NCI-H2171 treated with DMSO at 0.1 percent for 48 hours (cell line): ENCODE measurements around the gene SLC7A5.

Source experiments
- DNase-seq: peaks from one replicate; lab custom pipeline; 2025; lab: John Stamatoyannopoulos, UW

The SLC7A5 gene

DNA sequence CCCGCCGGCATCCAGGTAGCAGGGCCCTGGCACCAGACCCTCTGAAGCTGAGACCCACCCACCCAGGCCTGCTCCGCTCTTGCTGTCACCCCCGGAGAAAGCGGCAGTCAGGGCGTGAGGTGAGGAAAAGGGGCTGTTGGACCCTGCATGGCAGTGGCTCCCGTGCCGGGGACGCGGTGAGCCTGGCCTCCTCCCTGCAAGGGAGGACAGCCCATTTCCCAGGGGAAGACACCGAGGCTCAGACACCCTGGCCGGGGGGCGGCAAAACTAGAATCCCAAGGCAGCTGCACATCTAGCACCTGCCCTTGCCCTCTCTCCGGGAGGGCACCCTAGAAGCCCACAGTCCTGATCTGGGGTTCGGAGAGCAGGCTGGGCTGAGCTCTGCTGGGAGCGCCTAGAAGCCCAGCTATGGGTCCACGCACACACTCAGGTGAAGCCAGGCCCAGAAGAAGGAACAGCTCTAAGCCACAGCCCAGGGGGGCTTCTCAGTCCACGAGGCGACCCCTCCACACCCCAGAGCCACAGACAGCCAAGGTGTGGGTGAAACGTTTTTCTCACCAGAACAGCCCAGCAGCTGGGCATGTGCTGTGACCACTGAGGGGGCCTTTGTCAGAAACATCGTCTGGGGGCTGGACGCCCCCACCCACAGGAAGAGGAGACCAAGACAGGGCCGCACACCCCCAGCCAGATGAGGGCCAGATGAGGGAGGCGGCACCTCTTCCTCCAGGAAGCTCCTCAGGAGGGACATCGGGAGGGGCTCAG, 22.4 kb downstream of the SLC7A5 start:
- DNase-seq = no peak

DNA sequence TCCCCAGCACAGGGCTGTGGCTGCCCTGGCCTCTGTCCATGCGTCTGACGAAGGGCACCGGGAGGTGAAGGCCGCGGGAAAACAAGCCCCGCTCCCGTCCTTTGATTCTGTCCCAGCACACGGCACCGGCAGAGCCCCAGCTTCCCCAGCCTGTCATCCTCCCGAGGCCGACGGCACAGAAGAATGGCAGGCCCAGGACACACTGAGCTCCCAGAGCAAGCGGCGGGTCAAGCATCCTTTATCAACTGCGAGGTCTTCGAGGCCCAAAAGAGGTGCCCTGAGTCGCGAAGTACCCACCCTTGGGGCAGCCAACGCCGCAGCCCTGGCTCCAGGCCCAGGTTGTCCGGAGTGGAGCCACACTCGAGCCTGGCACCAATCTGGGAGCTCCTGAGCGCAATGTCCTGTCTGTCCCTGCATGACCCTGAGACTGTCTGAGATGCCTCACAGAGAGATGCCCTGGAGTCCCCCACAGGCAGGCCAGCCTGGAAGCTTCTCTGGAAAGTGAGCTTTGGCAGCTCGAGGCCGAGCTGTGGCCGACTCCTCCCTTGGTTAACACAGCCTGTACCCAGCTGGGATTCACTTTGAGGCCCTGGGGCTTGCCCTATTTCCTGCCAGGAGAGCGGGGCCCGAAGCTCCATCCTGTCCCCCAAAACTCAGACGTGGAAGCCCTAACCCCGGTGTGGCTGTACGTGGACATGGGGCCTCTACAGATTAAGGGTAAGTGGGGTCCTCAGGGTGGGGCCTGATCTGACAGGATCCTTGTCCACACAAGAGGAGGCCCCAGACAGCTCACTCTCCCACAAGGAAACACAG, 23.3 kb downstream of the SLC7A5 start:
- no peak for DNase-seq

DNA sequence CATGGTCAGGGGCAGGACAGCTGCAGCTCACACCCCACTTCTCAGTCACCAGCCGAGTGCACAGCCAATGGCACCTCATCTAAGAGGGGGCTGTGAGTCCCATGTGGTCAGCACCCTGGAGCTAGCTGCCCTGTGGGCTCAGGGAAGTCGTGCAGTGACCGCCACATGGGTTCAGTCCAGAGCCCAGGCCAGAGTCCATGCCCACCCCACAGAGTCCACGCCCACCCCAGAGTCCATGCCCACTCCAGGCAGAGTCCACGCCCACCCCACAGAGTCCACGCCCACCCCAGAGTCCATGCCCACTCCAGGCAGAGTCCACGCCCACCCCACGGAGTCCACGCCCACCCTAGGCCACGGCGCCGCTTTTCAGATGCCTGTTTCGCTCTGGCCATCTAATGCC, 24.1 kb downstream of the SLC7A5 start:
- DNase-seq = no peak

DNA sequence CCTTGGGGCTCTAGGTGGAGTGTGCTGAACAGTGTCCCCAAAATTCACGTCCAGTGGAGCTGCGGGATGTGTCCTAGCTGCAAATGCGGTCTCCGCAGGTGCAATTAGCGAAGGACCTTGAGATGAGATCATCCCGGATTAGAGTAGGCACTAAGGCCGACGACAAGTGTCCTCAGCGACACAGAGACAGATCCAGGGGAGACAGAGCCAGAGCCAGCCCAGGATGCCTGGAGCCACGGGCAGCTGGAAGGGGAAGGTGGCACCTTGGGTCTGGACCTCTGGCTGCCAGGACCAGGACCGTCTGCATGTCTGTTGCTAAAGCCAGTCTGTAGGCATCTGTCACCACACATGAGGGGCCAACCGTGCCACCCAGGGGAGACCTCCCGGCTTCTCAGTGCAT, 24.5 kb downstream of the SLC7A5 start:
- no peak for DNase-seq

DNA sequence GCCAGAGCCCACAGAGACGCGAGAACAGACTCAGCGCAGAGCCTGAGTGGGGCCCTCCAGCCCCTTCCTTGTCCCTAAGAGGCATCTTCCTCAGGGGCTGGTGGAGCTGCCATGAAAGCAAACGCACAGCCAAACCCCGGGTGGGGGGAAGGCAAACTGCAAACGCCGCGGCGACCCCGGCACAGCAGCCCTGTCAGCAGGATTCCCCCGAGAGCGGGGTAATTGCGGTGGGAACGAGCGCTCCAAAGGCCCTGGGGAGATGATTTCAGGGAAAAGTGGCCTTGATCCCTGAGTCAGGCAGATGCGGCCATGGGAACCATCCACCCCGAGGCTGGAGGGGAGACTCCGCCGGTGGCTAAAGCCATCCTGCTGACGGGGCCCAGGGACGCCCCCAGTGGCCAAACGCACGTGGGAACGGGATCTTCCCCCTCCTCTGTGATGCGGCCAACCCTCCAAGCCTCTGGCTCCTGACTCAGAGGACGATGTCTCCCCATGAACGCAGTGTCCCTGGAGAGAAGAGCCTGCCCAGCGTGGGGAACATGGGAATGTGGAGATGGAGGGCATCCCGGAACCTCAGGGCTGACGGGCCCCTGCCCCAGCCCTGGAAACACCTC, 25.1 kb downstream of the SLC7A5 start:
- DNase-seq = peak; percentile 25

DNA sequence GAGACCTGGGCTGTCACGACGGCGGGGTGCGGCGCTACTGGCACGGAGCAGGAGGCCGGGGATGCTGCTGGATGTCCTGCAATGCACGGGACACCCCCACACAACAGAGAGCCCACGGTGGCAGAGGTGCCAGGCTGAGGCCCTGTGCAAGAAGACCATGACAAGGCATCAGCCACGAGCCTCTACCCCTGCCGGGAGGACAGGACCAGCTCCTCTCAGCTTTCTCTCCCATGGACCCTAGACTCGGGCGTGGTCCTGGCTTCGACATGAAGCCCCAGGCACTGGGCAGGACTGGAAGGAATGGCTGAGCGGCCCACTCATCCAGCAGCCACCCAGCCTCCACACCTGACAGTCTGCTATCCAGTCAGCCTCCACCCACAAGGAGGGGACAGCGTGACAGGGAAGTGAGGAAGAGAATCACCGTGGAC, 25.6 kb downstream of the SLC7A5 start:
- no peak for DNase-seq

DNA sequence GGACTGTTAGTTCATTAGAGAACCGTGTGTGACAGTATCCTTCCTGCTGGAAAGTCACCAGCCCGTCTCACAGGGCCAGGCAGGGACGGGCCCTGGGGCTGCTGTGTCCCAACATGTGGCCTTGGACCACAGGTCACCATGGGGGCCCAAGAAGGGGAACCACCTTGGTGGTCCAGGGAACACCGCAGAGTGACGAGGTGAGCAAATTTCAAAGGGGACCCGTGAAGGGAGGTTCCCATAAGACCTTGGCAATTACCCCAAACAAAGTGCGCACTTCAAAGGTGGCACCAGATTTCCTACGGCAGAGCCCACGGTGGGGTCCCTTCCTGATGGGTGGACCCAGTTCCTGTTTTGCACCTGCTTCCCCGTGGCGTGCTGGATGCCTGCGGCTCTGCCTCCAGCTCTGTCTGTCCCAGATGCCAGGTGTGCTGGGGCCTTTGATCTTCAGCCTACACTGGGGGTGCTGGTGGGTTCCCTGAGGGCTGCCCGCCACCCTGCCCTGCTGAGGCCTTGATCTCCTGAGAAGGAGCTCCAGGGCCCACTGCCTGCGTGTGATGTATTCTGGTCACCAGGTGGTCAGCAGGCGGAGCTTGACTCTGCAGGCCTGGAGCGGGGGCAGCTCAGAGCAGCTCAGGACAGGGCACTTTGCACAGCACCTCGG, 27.0 kb downstream of the SLC7A5 start:
- DNase-seq = no peak

DNA sequence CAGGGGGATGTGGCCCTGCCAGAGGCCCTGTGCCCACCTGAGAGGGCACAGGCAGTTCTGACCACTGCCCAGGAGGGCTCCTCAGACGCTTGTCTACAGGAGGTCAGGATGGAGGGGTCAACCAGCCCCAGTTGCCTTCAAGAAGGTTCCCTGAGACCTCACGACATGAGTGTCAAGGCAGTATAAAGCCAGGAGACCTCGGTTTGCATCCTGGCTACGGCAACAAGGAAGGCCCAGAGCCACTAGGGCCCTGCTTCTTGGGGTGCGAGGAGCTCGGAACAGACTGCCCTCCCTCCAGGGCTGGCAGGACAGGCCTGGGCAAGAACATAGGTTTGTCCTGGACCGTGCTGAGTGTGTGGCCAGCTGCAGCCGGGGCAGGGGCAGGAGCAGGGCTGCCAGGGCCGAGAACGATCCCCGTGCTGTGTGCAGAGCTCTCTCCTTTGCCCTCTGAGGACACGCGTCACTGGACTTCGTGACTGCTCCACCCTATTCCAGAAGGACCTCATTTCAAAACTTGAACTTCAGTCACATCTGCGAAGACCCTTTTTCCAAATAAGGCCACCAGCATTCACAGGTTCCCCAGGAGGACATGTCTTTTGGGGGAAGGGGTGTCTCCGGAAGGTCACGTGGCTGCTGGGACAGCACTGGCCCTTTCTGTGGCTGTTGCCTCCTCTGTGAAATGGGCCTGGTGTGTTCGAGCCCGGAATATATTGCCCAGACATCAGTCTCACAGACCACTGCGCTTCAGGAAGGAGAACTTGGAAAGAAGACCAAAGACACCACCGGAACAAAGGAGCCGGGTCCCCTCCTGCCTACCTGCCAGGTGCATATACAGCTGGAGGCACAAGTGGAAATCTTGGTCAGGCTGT, 27.7 kb downstream of the SLC7A5 start:
- no peak for DNase-seq

DNA sequence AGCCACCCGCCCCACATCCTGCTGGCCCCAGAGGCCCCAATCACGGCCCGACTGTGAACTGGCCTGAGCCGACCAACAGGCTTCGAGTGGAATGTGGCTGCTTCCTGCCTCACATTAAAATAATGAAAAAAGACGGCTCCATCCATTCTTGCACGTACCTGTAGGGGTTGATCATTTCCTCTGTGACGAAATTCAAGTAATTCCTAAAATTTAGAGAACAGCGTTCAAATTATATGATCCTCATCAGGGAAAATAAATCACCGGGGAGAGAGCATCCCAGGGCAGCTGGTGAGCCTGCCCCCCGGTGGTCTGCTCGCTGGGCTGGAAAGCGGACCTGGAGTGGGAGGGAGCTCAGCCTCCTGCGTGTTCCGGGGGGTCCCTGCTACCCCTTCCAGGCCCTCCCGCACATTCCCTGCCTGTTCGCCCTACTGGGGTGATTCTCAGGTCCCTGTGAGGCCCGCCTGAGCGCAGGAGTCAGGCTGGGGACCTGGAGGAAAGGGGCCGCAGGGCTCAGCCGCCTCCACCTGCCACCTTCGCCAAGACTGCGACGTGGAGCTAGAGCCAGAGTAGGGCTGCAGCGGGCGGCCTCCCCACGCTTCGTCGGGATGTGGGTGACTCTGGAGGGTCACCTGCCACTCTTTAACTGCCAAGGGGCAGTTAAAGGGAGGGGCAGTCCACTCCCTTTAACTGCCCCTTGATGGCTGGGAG, 28.9 kb downstream of the SLC7A5 start:
- no peak for DNase-seq

DNA sequence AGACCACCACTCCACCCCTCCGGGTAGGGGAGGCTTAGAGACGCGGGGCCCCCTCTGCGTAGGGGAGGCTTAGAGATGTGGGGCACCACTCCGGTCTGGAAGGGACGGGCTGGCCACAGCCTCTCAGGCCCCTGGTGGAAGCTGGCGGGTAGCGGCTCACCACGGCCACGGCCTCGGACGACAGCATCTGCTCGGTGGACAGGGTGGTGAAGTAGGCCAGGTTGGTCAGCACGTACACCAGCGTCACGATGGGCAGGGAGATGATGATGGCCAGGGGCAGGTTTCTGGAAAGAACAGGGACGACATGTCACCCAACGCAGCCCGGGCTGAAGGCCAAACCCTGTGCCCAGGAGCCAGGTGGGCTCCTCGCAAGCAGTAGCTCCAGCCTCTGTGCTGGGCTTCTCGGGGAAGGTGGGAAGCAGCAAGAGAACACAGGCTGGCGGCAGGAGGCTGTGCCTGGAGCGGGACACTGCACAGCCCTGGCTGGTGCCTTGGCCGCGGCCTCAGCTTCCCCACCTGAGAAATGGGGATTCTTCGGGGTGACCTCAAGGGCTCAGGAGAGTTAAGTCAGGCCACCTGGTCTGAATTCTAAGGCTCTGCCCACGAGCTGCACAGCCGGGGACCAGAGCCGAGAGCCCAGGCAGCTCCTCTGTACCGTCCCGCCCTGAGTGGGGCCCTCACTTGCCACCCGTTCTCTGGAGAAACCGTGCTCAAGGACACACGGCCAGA, 29.6 kb downstream of the SLC7A5 start:
- no peak for DNase-seq

DNA sequence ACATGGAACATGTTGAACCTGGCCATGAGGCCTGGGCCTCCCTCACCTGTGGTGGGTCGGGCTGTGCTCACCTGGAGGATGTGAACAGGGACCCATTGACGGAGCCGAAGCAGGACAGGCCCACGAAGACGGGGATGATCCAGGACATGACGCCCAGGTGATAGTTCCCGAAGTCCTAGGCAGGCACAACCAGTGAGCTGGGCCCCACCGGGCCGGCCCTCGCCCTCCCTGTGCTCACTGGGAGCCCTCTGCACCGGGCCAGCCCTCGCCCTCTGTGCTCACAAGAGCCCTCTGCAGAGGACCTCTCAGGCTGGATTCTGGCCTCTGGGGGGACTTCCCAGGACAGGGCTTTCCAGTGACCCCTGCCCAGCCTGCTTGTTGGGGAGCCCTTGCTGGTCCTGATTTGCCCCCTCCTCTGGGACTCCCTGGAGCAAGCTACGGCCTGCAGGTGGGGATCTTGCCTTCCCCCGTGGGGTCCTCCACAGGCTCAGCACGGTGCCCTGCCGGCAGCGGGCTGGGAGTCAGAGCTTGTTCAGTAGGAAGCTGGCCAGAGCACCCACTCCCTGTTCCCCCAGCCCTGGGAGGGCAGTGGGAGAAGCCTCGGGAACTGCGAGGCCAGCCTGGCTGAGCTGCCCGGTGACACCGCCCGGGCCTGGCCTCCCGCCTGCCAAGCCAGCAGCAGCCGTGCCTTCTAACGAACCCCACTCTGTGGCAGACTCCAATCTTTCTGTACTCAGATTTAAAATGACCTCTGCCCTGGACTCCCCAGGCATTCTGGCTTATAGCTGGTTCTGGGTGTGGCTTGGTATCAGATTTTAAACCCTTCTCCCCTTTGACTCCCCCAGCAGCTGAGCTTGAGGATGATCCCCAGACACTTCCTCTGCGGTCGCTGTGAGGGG, 30.4 kb downstream of the SLC7A5 start:
- DNase-seq = no peak

DNA sequence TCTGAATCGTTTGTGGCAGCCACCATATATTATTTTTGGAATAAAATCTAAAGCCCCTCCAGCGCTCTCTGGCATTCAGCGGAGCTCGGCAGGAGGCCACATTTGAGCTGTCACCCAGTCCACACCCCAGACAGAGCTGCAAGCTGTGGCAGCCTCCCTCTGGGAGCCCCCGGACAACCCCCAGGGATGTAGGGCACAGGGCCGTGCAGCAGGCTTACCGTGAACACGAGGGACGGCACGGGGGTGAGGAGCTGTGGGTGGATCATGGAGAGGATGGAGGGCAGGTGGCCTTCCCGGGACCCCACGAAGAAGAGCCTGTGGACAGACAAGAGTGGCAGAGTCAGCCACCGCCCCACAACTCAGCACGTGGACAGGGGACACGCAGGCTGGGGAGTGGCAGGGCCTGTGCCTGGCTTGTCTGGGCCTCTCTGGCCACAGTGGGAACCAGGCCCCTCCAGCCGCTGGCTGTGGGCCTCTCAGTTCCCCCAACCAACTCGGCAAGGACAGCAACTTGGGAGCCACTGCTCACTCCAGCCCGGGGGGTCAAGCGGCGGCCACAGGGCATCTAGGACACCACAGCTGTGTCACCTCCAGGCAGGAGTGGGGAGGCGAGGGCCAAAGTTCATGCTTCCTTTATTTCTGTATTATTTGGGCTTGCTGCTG, 31.5 kb downstream of the SLC7A5 start:
- DNase-seq = no peak

DNA sequence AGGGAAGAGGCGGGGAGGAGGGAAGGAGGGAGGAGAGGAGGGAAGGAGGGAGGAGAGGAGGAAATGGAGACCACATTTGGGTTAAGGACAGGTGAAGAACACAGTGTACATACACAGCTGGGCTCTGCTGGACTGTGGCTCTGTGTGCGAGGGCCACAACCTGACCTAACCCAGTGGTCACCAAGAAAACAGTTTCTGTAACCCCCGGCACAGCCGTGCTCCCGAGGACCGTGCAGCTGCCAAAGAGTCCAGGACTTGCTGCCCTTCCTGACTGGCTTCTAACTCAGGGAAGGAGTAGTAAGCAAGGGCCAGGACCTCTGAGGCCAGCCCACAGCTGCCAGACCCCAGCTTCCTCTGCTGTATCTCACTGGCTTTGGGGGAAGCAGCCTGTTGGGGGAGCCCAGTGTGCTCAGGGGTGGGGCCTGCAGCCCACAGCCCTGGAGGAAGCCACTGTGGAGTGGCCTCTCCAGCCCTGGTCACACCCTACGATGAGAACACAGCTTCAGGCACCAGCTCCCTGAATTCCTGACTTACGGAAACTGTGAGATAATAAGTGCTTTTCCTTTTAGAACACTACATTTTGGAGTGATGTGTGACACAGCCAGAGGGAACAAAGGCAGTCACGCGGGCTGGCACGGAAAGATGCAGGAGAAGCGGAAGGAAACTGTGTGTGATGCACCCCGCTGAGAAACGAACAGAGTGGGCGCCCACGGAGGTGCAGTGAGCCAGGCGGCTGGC, 32.3 kb downstream of the SLC7A5 start:
- no peak for DNase-seq

DNA sequence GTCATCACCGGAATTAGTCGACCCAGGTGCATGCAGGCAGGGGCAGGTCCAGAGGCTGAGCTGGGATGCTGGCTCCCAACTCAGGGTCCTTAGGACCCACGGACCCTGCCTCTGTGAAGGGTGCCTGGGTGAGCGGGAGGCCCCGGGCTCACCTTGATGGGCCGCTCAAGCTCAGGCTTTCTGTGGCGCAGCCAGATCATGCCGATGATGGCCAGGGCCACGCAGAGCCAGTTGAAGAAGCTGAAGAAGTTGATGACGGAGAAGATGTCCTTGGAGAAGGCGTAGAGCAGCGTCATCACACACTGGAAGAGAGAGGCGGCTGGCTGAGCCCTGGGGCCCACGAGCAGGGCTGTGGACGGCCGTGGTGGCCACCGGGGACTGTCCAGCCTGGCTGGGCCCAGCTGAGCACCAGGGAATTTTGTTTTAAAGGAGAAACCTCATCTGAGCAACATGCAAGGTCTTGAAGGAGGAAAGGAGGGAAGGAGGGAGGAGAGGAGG, 32.9 kb downstream of the SLC7A5 start:
- DNase-seq = no peak

DNA sequence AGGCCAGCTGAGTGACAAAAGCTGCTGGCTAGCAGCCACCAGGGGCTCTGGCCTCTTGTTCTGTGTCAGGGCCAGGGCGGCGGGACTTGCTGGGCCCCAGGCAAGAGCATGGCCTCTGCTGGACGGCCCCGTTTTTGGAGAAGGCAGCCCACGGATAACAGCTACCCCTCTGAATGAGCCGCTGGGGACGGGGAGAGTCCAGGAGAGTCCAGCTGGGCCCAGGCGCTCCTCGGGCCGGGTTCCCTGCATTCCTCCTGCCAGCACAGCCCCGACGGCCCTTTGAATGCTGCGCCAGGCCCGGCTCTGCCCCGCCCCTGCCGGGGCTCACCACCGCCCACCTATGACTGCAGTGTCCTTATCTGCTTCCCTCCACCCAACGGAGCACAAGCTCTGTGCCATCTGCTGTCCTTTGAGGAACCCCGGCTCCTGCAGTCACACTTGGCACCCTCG, 33.4 kb downstream of the SLC7A5 start:
- DNase-seq = no peak

DNA sequence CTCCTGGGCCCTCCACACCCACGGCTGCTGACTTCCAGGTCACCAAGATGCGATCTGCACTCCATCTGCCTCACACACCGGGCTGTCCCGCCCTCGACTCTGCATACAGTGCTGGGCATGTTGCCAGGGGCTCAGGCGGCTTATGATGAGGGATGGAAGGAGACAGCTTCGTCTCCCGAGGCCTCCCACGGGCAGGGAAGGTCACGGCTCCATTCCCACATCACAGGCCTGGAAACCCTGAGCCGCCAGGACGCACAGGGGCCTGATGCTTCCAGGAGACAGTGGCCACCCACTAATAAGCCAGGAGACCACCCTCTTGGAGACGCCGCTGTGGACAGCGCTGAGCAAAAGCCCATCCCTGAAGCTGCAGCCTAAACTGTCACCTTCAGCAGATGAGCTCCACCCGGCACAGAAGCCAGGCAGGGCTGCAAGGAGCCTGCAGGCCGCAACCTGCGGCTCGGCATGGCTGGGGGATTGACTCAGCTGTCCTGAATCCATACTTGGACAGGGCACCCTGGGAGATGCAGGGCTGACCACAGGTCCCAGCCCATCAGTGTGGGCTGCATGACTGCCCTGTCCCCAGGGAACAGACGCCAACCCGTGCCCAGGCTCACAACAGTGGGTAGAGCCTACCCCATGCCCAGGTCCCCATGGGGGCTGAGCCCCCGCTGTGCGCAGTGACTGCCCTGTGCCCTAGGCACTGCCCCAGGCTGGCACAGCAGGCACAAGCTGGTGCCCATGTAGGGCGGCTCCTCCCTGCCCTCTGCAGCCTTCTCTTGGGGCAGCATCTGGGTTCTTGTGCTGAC, 34.4 kb downstream of the SLC7A5 start:
- peak; percentile 87 for DNase-seq
